T-helper 1 cell (primary cell): ENCODE data around the gene HMGXB3.

Source experiments
- DNase-seq, 5 donors: peaks; one replicate each; pipeline ENCODE4 v3.0.0-alpha.2; 2012 to 2020

HMGXB3 gene

GRCh38 chr5:149982505-149982904, 18.0 kb upstream of the HMGXB3 start:
- no peak for DNase-seq

GRCh38 chr5:149988126-149988525, 12.4 kb upstream of the HMGXB3 start:
- no peak for DNase-seq

GRCh38 chr5:149990518-149991376, 9.8 kb upstream of the HMGXB3 start:
- peak; percentile 26 to 66 (median 49) for DNase-seq

- DNase-seq, result no peak
These were observed 7.1 kb upstream of the HMGXB3 start for GRCh38 chr5:149993471-149993870.

- DNase-seq, result no peak
These were observed 4.9 kb upstream of the HMGXB3 start for GRCh38 chr5:149995385-149996204.

- no peak for DNase-seq
These were observed 4.2 kb upstream of the HMGXB3 start for GRCh38 chr5:149996205-149996890.

- no peak for DNase-seq
These were observed 2.3 kb upstream of the HMGXB3 start for GRCh38 chr5:149998281-149998680.

- DNase-seq, result no peak
These were observed 1.2 kb upstream of the HMGXB3 start for GRCh38 chr5:149999359-149999758.

- no peak for DNase-seq
These were observed 678 bp upstream of the HMGXB3 start for GRCh38 chr5:149999866-150000255.

GRCh38 chr5:150000990-150001659, 586 bp downstream of the HMGXB3 start:
- DNase-seq, result peak in 4 of 5 donors; percentile 17 to 51 (median 30)

GRCh38 chr5:150001660-150002486, 1.3 kb downstream of the HMGXB3 start:
- DNase-seq, result peak; percentile 24 to 87 (median 37)

GRCh38 chr5:150006318-150006717, 5.8 kb downstream of the HMGXB3 start:
- DNase-seq, result no peak

- no peak for DNase-seq
These were observed 6.5 kb downstream of the HMGXB3 start for GRCh38 chr5:150007050-150007449.

- DNase-seq, result no peak
These were observed 9.3 kb downstream of the HMGXB3 start for GRCh38 chr5:150009671-150010387.

- no peak for DNase-seq
These were observed 13.4 kb downstream of the HMGXB3 start for GRCh38 chr5:150013931-150014330.

GRCh38 chr5:150014456-150014855, 13.9 kb downstream of the HMGXB3 start:
- DNase-seq, result no peak

GRCh38 chr5:150015415-150015814, 14.9 kb downstream of the HMGXB3 start:
- DNase-seq, result no peak

GRCh38 chr5:150016537-150016936, 16.0 kb downstream of the HMGXB3 start:
- DNase-seq, result no peak

GRCh38 chr5:150017226-150018005, 16.9 kb downstream of the HMGXB3 start:
- DNase-seq, result no peak

- DNase-seq, result no peak
These were observed 19.7 kb downstream of the HMGXB3 start for GRCh38 chr5:150020249-150020648.
